PC-9 (cell line): ENCODE data around the gene DCLK2.

Source experiments
- CTCF ChIP-seq: fragments of 200-600 bp; sonication (generic); conservative IDR thresholded peaks from 2 replicates; pipeline ENCODE4 v1.6.1; 2017; ENCODE audit warnings: mixed run types, antibody characterized with exemption, mild to moderate bottlenecking, moderate library complexity
- EZH2 ChIP-seq: fragments of 200-600 bp; sonication (generic); IDR thresholded peaks from 2 replicates; pipeline ENCODE4 v1.8.0; 2017; ENCODE audit warnings: antibody characterized with exemption, low read depth

GRCh38 chr4:150136481-150136880 is 58.2 kb downstream of the DCLK2 start:
- no peak for TF ChIP-seq CTCF
- TF ChIP-seq EZH2, result no peak
